ENCODE measurements around the gene ZNF428. TPM values are rescaled to one million over a fixed set of nuclear protein-coding genes. Genes with fewer than 3 reads are reported as not detected.

The ZNF428 gene
- polyA plus RNA-seq, 3 donors, result 82.2 to 90.6 (median 86.1) TPM

GRCh38 chr19:43569657-43570056 is 49.8 kb downstream of the ZNF428 start:
- DNase-seq (ENCODE audit: low read depth in 3 of 3, low spot score in 2 of 3), result no peak

- no peak for DNase-seq (ENCODE audit: low read depth in 3 of 3, low spot score in 2 of 3)
Observed at GRCh38 chr19:43564800-43565199, 54.6 kb downstream of the ZNF428 start.

- no peak for DNase-seq (ENCODE audit: low read depth in 3 of 3, low spot score in 2 of 3)
Observed at GRCh38 chr19:43563816-43564457, 55.5 kb downstream of the ZNF428 start.

- DNase-seq (ENCODE audit: low read depth in 3 of 3, low spot score in 2 of 3), result no peak
Observed at GRCh38 chr19:43562698-43563241, 56.7 kb downstream of the ZNF428 start.

GRCh38 chr19:43562226-43562697 is 57.2 kb downstream of the ZNF428 start:
- no peak for DNase-seq (ENCODE audit: low read depth in 3 of 3, low spot score in 2 of 3)

- DNase-seq (ENCODE audit: low read depth in 3 of 3, low spot score in 2 of 3), result no peak
Observed at GRCh38 chr19:43561139-43561970, 58.1 kb downstream of the ZNF428 start.

- DNase-seq (ENCODE audit: low read depth in 3 of 3, low spot score in 2 of 3), result no peak
Observed at GRCh38 chr19:43560687-43561086, 58.7 kb downstream of the ZNF428 start.

Other genes starting within 250 kb of the ZNF428 start
- not detected for gene TEX101, start 204.7 kb downstream of the ZNF428 start, polyA plus RNA-seq (ENCODE audit: insufficient read length in 3 of 3)
- 1 to 10 TPM; 1.2 to 1.9 (median 1.3) TPM for gene LYPD3, start 154.0 kb downstream of the ZNF428 start, polyA plus RNA-seq (ENCODE audit: insufficient read length in 3 of 3)
- gene PHLDB3, start 114.9 kb downstream of the ZNF428 start, polyA plus RNA-seq (ENCODE audit: insufficient read length in 3 of 3), result 1 to 10 TPM; 5.0 to 6.9 (median 5.6) TPM
- 10 to 100 TPM; 24.2 to 28.1 (median 27.9) TPM for gene ETHE1, start 92.4 kb downstream of the ZNF428 start, polyA plus RNA-seq (ENCODE audit: insufficient read length in 3 of 3)
- 1 to 10 TPM; 1.4 to 1.5 (median 1.4) TPM for gene ZNF575, start 86.4 kb downstream of the ZNF428 start, polyA plus RNA-seq (ENCODE audit: insufficient read length in 3 of 3)
- gene XRCC1, start 44.1 kb downstream of the ZNF428 start, polyA plus RNA-seq (ENCODE audit: insufficient read length in 3 of 3), result 10 to 100 TPM; 56.4 to 66.0 (median 59.1) TPM
- 10 to 100 TPM; 17.8 to 19.2 (median 17.9) TPM for gene PINLYP, start 43.8 kb downstream of the ZNF428 start, polyA plus RNA-seq (ENCODE audit: insufficient read length in 3 of 3)
- 10 to 100 TPM; 12.7 to 13.8 (median 12.9) TPM for gene IRGQ, start 23.5 kb downstream of the ZNF428 start, polyA plus RNA-seq (ENCODE audit: insufficient read length in 3 of 3)
- gene ZNF576, start 23.0 kb downstream of the ZNF428 start, polyA plus RNA-seq (ENCODE audit: insufficient read length in 3 of 3), result 10 to 100 TPM in 2 of 3 donors, 1 to 10 TPM in 1; 9.6 to 11.3 (median 10.1) TPM
- gene SRRM5, start 7.5 kb downstream of the ZNF428 start, polyA plus RNA-seq (ENCODE audit: insufficient read length in 3 of 3), result under 1 TPM; 0.59 to 0.80 (median 0.67) TPM
- 10 to 100 TPM; 43.1 to 50.6 (median 44.2) TPM for gene CADM4, start 20.2 kb upstream of the ZNF428 start, polyA plus RNA-seq (ENCODE audit: insufficient read length in 3 of 3)
- 1 to 10 TPM; 6.0 to 8.4 (median 6.3) TPM for gene PLAUR, start 50.5 kb upstream of the ZNF428 start, polyA plus RNA-seq (ENCODE audit: insufficient read length in 3 of 3)
- not detected for gene IRGC, start 96.4 kb upstream of the ZNF428 start, polyA plus RNA-seq (ENCODE audit: insufficient read length in 3 of 3)
- 10 to 100 TPM; 36.9 to 40.5 (median 37.4) TPM for gene SMG9, start 135.3 kb upstream of the ZNF428 start, polyA plus RNA-seq (ENCODE audit: insufficient read length in 3 of 3)
- gene KCNN4, start 161.3 kb upstream of the ZNF428 start, polyA plus RNA-seq (ENCODE audit: insufficient read length in 3 of 3), result 1 to 10 TPM in 2 of 3 donors, under 1 TPM in 1; 0.97 to 1.8 (median 1.5) TPM
- under 1 TPM; 0.42 to 0.71 (median 0.47) TPM for gene LYPD5, start 182.8 kb upstream of the ZNF428 start, polyA plus RNA-seq (ENCODE audit: insufficient read length in 3 of 3)
- gene ZNF283, start 207.7 kb upstream of the ZNF428 start, polyA plus RNA-seq (ENCODE audit: insufficient read length in 3 of 3), result 10 to 100 TPM; 11.4 to 14.8 (median 14.5) TPM

All from right renal cortex interstitium (tissue), 3 donors.